GM23248 (cell line): Measurements from ENCODE around the gene OVOL1. TPM values are rescaled to one million over a fixed set of nuclear protein-coding genes. Genes with fewer than 3 reads are reported as not detected.

Experiments
- DNase-seq: peaks from one replicate; pipeline ENCODE4 v3.0.0-alpha.2; 2015
- H2AFZ ChIP-seq: fragments of 200-600 bp; sonication (generic); 2 replicates; pipeline ENCODE4 v1.6.1; 2016; ENCODE audit warnings: antibody characterized with exemption
- H3F3A ChIP-seq: fragments of 200-600 bp; sonication (generic); 2 replicates; pipeline ENCODE4 v1.6.1; 2016; ENCODE audit warnings: mild to moderate bottlenecking, antibody characterized with exemption, mixed run types; ENCODE audit not compliant: insufficient read depth
- H3K27ac ChIP-seq: fragments of 200-600 bp; sonication (generic); 2 replicates; pipeline ENCODE4 v1.5.1; 2016; ENCODE audit warnings: mild to moderate bottlenecking
- H3K27me3 ChIP-seq: fragments of 200-600 bp; sonication (generic); replicated peaks from 2 replicates; pipeline ENCODE4 v1.6.1; 2016; ENCODE audit warnings: mild to moderate bottlenecking; ENCODE audit not compliant: insufficient read depth
- H3K36me3 ChIP-seq: fragments of 200-600 bp; sonication (generic); 2 replicates; pipeline ENCODE4 v1.6.1; 2016; ENCODE audit warnings: low read depth, mild to moderate bottlenecking
- H3K4me1 ChIP-seq: fragments of 200-600 bp; sonication (generic); 2 replicates; pipeline ENCODE4 v1.6.1; 2016; ENCODE audit warnings: mild to moderate bottlenecking; ENCODE audit not compliant: insufficient read depth
- H3K4me2 ChIP-seq: fragments of 200-600 bp; sonication (generic); one replicate; pipeline ENCODE4 v1.6.1; 2016; ENCODE audit warnings: mild to moderate bottlenecking; ENCODE audit not compliant: unreplicated experiment
- H3K4me3 ChIP-seq: fragments of 200-600 bp; sonication (generic); 2 replicates; pipeline ENCODE4 v1.5.1; 2016; ENCODE audit warnings: mild to moderate bottlenecking
- H3K79me2 ChIP-seq: fragments of 200-600 bp; sonication (generic); 2 replicates; pipeline ENCODE4 v1.6.1; 2016; ENCODE audit warnings: mild to moderate bottlenecking; ENCODE audit not compliant: insufficient read depth
- H3K9ac ChIP-seq: fragments of 200-600 bp; sonication (generic); 2 replicates; pipeline ENCODE4 v1.6.1; 2016; ENCODE audit warnings: mild to moderate bottlenecking
- H3K9me2 ChIP-seq: fragments of 200-600 bp; sonication (generic); 2 replicates; pipeline ENCODE4 v1.6.1; 2016; ENCODE audit warnings: mixed run types, mild to moderate bottlenecking, moderate library complexity; ENCODE audit not compliant: insufficient read depth
- H3K9me3 ChIP-seq: fragments of 200-600 bp; sonication (generic); one replicate; pipeline ENCODE4 v1.6.1; 2017; ENCODE audit warnings: low read depth
- H4K20me1 ChIP-seq: fragments of 200-600 bp; sonication (generic); 2 replicates; pipeline ENCODE4 v1.6.0; 2016; ENCODE audit not compliant: insufficient read depth
- EZH2 ChIP-seq: fragments of 200-600 bp; sonication (generic); IDR thresholded peaks from 2 replicates; pipeline ENCODE4 v1.6.1; 2018; ENCODE audit warnings: antibody characterized with exemption, mild to moderate bottlenecking; ENCODE audit not compliant: insufficient read depth, poor library complexity, severe bottlenecking
- EZH2phosphoT487 ChIP-seq: fragments of 200-600 bp; sonication (generic); IDR thresholded peaks from 2 replicates; pipeline ENCODE4 v1.6.1; 2018; ENCODE audit warnings: antibody characterized with exemption, moderate library complexity, mild to moderate bottlenecking, low read depth; ENCODE audit not compliant: insufficient read depth
- WGBS, 2 experiments: methylation state at CpG; one replicate each; pipeline ENCODE4 v1.1.6; 2015 to 2017; ENCODE audit warnings: low lambda C conversion rate in 2 of 2, low coverage in 1 of 2; ENCODE audit errors: missing lambda C conversion rate in 2 of 2; 5-methylcytosine and 5-hydroxymethylcytosine counted together
- in situ Hi-C: fragments of 300-500 bp; cut with MboI; formaldehyde crosslinking; loops from 2 replicates; pipeline ENCODE4 v1.15.0; 2020
- polyA plus RNA-seq: library from polyadenylated mRNA; unstranded; fragments of >200 nt; fragmentation: Nextera tagmentation; extraction: Ambion mirVana; gene quantifications from 2 replicates; pipeline ENCODE4 v1.2.1, GENCODE V29; 2016
- total RNA-seq: library from RNA; depleted of rRNA; stranded (reverse); fragments of >200 nt; shearing (Covaris generic); gene quantifications from 2 replicates; pipeline ENCODE4 v1.2.3, GENCODE V29; 2014

OVOL1 gene
- total and polyA plus RNA-seq, 2 experiments from 2014 or later = not detected

GRCh38 chr11:65781152-65781961 lies 5.5 kb upstream of the OVOL1 start:
- WGBS, 2 experiments = 12 to 15% methylated on average over 61 to 65 of the region's 83 CpGs
- H2AFZ ChIP-seq = peak overlapping the region; percentile 59
- peak overlapping the region; percentile 80 for H3K4me3 ChIP-seq
- no peaks in the 10 kb centered on the region for H3K36me3 ChIP-seq
- no peaks in the 10 kb centered on the region for H4K20me1 ChIP-seq
- H3K9ac ChIP-seq = peak overlapping the region; percentile 97; the same call in 1 of the 2 replicates
- H3K27ac ChIP-seq = no peak overlapping the region
- H3K27me3 ChIP-seq = peaks cover 10% of the 10 kb centered on the region
- DNase-seq = peak; percentile 48
- peaks cover 31% of the 10 kb centered on the region for H3K79me2 ChIP-seq
- no peaks in the 10 kb centered on the region for H3K9me2 ChIP-seq
- peak overlapping the region; percentile 32 for H3K4me2 ChIP-seq
- 0 out of 2 replicates have a peak, but pooled peaks cover 5% of the 10 kb centered on the region for H3F3A ChIP-seq
- no peaks in the 10 kb centered on the region for H3K4me1 ChIP-seq
- in situ Hi-C loops = no loop called here
- TF ChIP-seq EZH2 (no peak), EZH2phosphoT487 (no peak)
- H3K9me3 ChIP-seq = no peaks in the 10 kb centered on the region

GRCh38 chr11:65781962-65782815 lies 4.7 kb upstream of the OVOL1 start:
- Histone ChIP-seq H3K36me3 (no peaks in the 10 kb centered on the region), H3K9me3 (no peaks in the 10 kb centered on the region), H3K79me2 (peaks cover 27% of the 10 kb centered on the region), H3K27me3 (peaks cover 13% of the 10 kb centered on the region), H4K20me1 (no peaks in the 10 kb centered on the region), H3K4me2 (no peak overlapping the region), H3K9me2 (no peaks in the 10 kb centered on the region), H3K4me3 (no peak overlapping the region), H3K4me1 (no peaks in the 10 kb centered on the region), H3F3A (0 out of 2 replicates have a peak, but pooled peaks cover 5% of the 10 kb centered on the region), H3K9ac (no peak overlapping the region), H3K27ac (no peak overlapping the region), H2AFZ (peak overlapping the region; percentile 59; the same call in 1 of the 2 replicates)
- 88 to 90% methylated on average over 13 of the region's 13 CpGs for whole genome bisulfite sequencing, 2 experiments
- no peak for TF ChIP-seq EZH2phosphoT487
- no peak for TF ChIP-seq EZH2
- in situ Hi-C loops = no loop called here
- no peak for DNase-seq

- H3K9ac ChIP-seq = no peak overlapping the region
- H3F3A ChIP-seq = 0 out of 2 replicates have a peak, but pooled peaks cover 5% of the 10 kb centered on the region
- H3K9me3 ChIP-seq = no peaks in the 10 kb centered on the region
- WGBS, 2 experiments = 83 to 85% methylated on average over 8 to 9 of the region's 9 CpGs
- no peak overlapping the region for H3K27ac ChIP-seq
- no peak for TF ChIP-seq EZH2phosphoT487
- TF ChIP-seq EZH2 = no peak
- H3K4me2 ChIP-seq = no peak overlapping the region
- peaks cover 16% of the 10 kb centered on the region for H3K27me3 ChIP-seq
- no peaks in the 10 kb centered on the region for H3K36me3 ChIP-seq
- H4K20me1 ChIP-seq = no peaks in the 10 kb centered on the region
- in situ Hi-C loops = no loop called here
- H2AFZ ChIP-seq = no peak overlapping the region
- no peaks in the 10 kb centered on the region for H3K9me2 ChIP-seq
- DNase-seq = no peak
- H3K4me3 ChIP-seq = no peak overlapping the region
- peaks cover 20% of the 10 kb centered on the region for H3K79me2 ChIP-seq
- H3K4me1 ChIP-seq = no peaks in the 10 kb centered on the region
Observed at GRCh38 chr11:65782816-65783228, 4.0 kb upstream of the OVOL1 start.

- Histone ChIP-seq H3K9me2 (no peaks in the 10 kb centered on the region), H3K27me3 (peaks cover 31% of the 10 kb centered on the region), H3K27ac (no peak overlapping the region), H3K4me1 (no peaks in the 10 kb centered on the region), H2AFZ (no peak overlapping the region), H3K4me2 (no peak overlapping the region), H3K4me3 (no peak overlapping the region), H3K9me3 (no peaks in the 10 kb centered on the region), H4K20me1 (no peaks in the 10 kb centered on the region), H3K36me3 (no peaks in the 10 kb centered on the region), H3F3A (0 out of 2 replicates have a peak, but pooled peaks cover 5% of the 10 kb centered on the region), H3K9ac (no peak overlapping the region), H3K79me2 (no peaks in the 10 kb centered on the region)
- in situ Hi-C loops = no loop called here
- DNase-seq = no peak
- TF ChIP-seq EZH2 (no peak), EZH2phosphoT487 (no peak)
- WGBS, 2 experiments = 71 to 79% methylated on average over 8 of the region's 8 CpGs
Observed at GRCh38 chr11:65785319-65786007, 1.4 kb upstream of the OVOL1 start.
